ENCODE data around the gene OSBP2.

Gene OSBP2

GRCh38 chr22:30885591-30885990, 190.9 kb downstream of the OSBP2 start:
- DNase-seq, result no peak

- no peak for DNase-seq
Measured at GRCh38 chr22:30887453-30887852, 192.8 kb downstream of the OSBP2 start.

- no peak for DNase-seq
Measured at GRCh38 chr22:30887861-30888260, 193.2 kb downstream of the OSBP2 start.

GRCh38 chr22:30889268-30889995, 194.8 kb downstream of the OSBP2 start:
- no peak for DNase-seq

GRCh38 chr22:30889996-30890480, 195.4 kb downstream of the OSBP2 start:
- DNase-seq, result no peak

- peak; percentile 28 for DNase-seq
Measured at GRCh38 chr22:30890686-30891442, 196.2 kb downstream of the OSBP2 start.

- no peak for DNase-seq
Measured at GRCh38 chr22:30891443-30891755, 196.7 kb downstream of the OSBP2 start.

GRCh38 chr22:30891781-30892180, 197.1 kb downstream of the OSBP2 start:
- no peak for DNase-seq

GRCh38 chr22:30892286-30892685, 197.6 kb downstream of the OSBP2 start:
- no peak for DNase-seq

GRCh38 chr22:30892731-30893221, 198.1 kb downstream of the OSBP2 start:
- DNase-seq, result no peak

GRCh38 chr22:30893434-30894370, 199.0 kb downstream of the OSBP2 start:
- no peak for DNase-seq

- DNase-seq, result no peak
Measured at GRCh38 chr22:30894371-30894740, 199.7 kb downstream of the OSBP2 start.

- DNase-seq, result no peak
Measured at GRCh38 chr22:30902496-30903357, 208.1 kb downstream of the OSBP2 start.

- no peak for DNase-seq
Measured at GRCh38 chr22:30903876-30904460, 209.3 kb downstream of the OSBP2 start.

GRCh38 chr22:30905696-30906341, 211.1 kb downstream of the OSBP2 start:
- DNase-seq, result no peak

- no peak for DNase-seq
Measured at GRCh38 chr22:30906411-30906810, 211.7 kb downstream of the OSBP2 start.

GRCh38 chr22:30906946-30907345, 212.3 kb downstream of the OSBP2 start:
- no peak for DNase-seq

GRCh38 chr22:30908051-30908461, 213.4 kb downstream of the OSBP2 start:
- no peak for DNase-seq

GRCh38 chr22:30909306-30909705, 214.6 kb downstream of the OSBP2 start:
- DNase-seq, result no peak

GRCh38 chr22:30910358-30910757, 215.7 kb downstream of the OSBP2 start:
- DNase-seq, result no peak

- no peak for DNase-seq
Measured at GRCh38 chr22:30918761-30919160, 224.1 kb downstream of the OSBP2 start.
